PC-3 (cell line): ENCODE data around the gene RBBP4. TPM values are rescaled to one million over a fixed set of nuclear protein-coding genes. Genes with fewer than 3 reads are reported as not detected.

Experiments used
- ATAC-seq: fragments of 200-7000 bp; cut with Tn5 transposase; 2 replicates; pipeline ENCODE4 v1.9.1; 2020; ENCODE audit warnings: mild to moderate bottlenecking, moderate library complexity
- BruUV-seq: library from RNA; stranded (reverse); fragments of 400-500 nt; replicated peaks from 2 replicates; lab custom pipeline; 2021; lab: Mats Ljungman, UMichigan
- CTCF ChIA-PET: fragments of 300-600 bp; sonication (Branson Sonifier 250); formaldehyde crosslinking; loops from one replicate; lab custom pipeline; 2022; ENCODE audit warnings: antibody characterized with exemption; lab: Charles Lee
- POLR2A ChIA-PET: fragments of 300-600 bp; sonication (Branson Sonifier 250); formaldehyde crosslinking; loops from one replicate; lab custom pipeline; 2022; ENCODE audit warnings: antibody characterized with exemption; ENCODE audit not compliant: unreplicated experiment; lab: Charles Lee
- DNase-seq: peaks from one replicate; pipeline ENCODE4 v3.0.0-alpha.2; 2015
- H2AFZ ChIP-seq: fragments of 300-600 bp; sonication (generic); 2 replicates; pipeline ENCODE4 v1.6.0; 2016; ENCODE audit warnings: antibody characterized with exemption, low read length
- H3F3A ChIP-seq: fragments of 300-600 bp; sonication (generic); one replicate; pipeline ENCODE4 v1.6.0; 2017; ENCODE audit warnings: antibody characterized with exemption, low read length, control low read depth, mild to moderate bottlenecking; ENCODE audit not compliant: unreplicated experiment
- H3K27ac ChIP-seq: fragments of 300-600 bp; sonication (generic); 2 replicates; pipeline ENCODE4 v1.5.1; 2016; ENCODE audit warnings: mild to moderate bottlenecking, low read length
- H3K27me3 ChIP-seq: fragments of 300-600 bp; sonication (generic); 2 replicates; pipeline ENCODE4 v1.6.1; 2016; ENCODE audit warnings: low read length, mixed read lengths
- H3K36me3 ChIP-seq: fragments of 300-600 bp; sonication (generic); 2 replicates; pipeline ENCODE4 v1.6.1; 2016; ENCODE audit warnings: low read depth, mixed run types, low read length, mixed read lengths
- H3K4me1 ChIP-seq: fragments of 300-600 bp; sonication (generic); 2 replicates; pipeline ENCODE4 v1.5.1; 2016; ENCODE audit warnings: low read length; ENCODE audit not compliant: insufficient read depth
- H3K4me2 ChIP-seq: fragments of 300-600 bp; sonication (generic); 2 replicates; pipeline ENCODE4 v1.6.0; 2016; ENCODE audit warnings: low read length
- H3K4me3 ChIP-seq: fragments of 300-600 bp; sonication (generic); 2 replicates; pipeline ENCODE4 v1.5.1; 2016; ENCODE audit warnings: mild to moderate bottlenecking, low read length, mixed read lengths
- H3K79me2 ChIP-seq: fragments of 300-600 bp; sonication (generic); 2 replicates; pipeline ENCODE4 v1.6.1; 2017; ENCODE audit warnings: low read length, mixed read lengths
- H3K9ac ChIP-seq: fragments of 300-600 bp; sonication (generic); 2 replicates; pipeline ENCODE4 v1.6.0; 2016; ENCODE audit warnings: mild to moderate bottlenecking, low read length
- H3K9me2 ChIP-seq: fragments of 300-600 bp; sonication (generic); replicated peaks from 2 replicates; pipeline ENCODE4 v1.6.1; 2016; ENCODE audit warnings: mixed run types, low read length, mixed read lengths
- H3K9me3 ChIP-seq: fragments of 300-600 bp; sonication (generic); 2 replicates; pipeline ENCODE4 v1.6.1; 2016; ENCODE audit warnings: low read length, mixed read lengths
- H4K20me1 ChIP-seq: fragments of 300-600 bp; sonication (generic); 2 replicates; pipeline ENCODE4 v1.6.1; 2016; ENCODE audit warnings: low read length, mixed read lengths
- EZH2 ChIP-seq: fragments of 300-600 bp; sonication (generic); IDR thresholded peaks from one replicate; pipeline ENCODE4 v1.6.1; 2017; ENCODE audit warnings: antibody characterized with exemption, mild to moderate bottlenecking, low read length; ENCODE audit not compliant: unreplicated experiment
- EZH2phosphoT487 ChIP-seq: fragments of 300-600 bp; sonication (generic); IDR thresholded peaks from 2 replicates; pipeline ENCODE4 v1.6.1; 2018; ENCODE audit warnings: mild to moderate bottlenecking, antibody characterized with exemption, low read length, borderline replicate concordance
- intact Hi-C: fragments of 100-400 bp; cut with micrococcal nuclease; formaldehyde crosslinking; loops from 2 replicates; pipeline ENCODE4 v1.9.0; 2023
- total RNA-seq: library from RNA; depleted of rRNA; stranded (reverse); fragments of >200 nt; gene quantifications from 2 replicates; pipeline ENCODE4 v1.2.3, GENCODE V29; 2014
- TF ChIP-seq, protein P1 (sequence below): fragments of 300-600 bp; sonication (generic); conservative IDR thresholded peaks from 2 replicates; pipeline ENCODE4 v1.5.1; 2017; ENCODE audit warnings: antibody characterized with exemption, low read depth, mild to moderate bottlenecking, low read length

Gene RBBP4
- total RNA-seq, 1 experiment from 2014 or later: 201 TPM

DNA sequence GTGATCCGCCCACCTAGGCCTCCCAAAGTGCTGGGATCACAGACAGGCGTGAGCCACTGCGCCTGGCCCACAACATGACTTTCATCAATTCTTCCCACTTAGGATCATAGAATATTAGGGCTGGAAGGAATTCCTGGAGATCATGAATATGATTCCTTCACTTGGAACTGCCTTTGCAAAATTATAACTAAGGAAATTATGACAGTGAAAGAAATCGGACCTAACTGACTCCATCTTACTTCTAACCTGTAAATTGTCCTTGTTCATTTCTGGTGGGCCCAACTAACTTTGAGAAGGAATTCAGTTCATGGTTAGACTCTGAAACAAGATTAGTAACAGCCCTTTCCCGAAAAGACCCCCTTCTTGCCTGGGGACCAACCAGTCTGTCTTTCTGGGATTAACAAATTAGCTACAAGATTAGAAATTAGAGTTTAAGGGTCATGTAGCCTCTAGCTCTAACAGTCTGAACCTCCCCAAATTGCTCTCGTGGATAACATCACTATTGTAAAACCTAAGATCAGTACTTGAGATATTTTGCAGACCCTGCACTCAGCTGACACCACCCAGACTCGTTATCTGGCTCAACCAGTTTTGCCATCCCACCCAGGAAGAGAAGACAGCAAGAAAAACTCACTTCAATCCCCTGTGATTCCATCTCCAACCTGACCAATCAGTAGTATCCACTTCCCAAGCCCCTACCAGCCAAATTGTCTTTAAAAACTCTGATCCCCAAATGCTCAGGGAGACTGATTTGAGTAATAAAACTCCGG, 15.3 kb upstream of the RBBP4 start:
- CTCF ChIA-PET: no interaction called here
- Histone ChIP-seq H4K20me1 (no peaks in the 10 kb centered on the region), H3K79me2 (peaks cover 44% of the 10 kb centered on the region)

DNA sequence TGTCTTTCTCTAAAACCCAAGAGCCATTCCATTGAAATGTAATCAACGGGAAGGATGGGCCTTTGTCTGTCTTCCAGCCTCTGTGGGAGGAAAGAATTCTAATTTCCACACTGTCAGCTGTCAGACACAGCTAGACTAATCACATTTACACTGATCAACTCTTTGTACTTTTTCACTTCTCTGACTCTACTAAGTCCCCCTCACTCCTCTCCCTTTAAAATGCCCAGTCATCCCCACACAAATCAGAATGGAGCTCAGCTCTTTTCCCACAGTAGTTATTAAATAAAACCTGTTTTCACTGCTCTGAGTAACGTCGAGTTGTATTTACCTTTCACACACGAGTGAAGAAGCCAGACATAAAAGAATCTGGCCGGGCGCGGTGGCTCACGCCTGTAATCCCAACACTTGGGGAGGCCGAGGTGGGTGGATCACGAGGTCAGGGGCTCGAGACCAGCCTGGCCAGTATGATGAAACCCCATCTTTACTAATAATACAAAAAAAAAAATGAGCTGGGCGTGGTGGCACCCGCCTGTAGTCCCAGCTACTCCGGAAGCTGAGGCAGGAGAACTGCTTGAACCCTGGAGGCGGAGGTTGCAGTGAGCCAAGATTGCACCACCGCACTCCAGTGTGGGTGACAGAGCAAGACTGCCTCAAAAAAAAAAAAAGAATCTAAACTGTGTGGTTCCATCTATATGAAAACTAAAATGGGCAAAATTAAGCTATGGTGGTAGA, 13.9 kb upstream of the RBBP4 start:
- no peaks in the 10 kb centered on the region for H3F3A ChIP-seq
- H4K20me1 ChIP-seq: no peaks in the 10 kb centered on the region
- peak; percentile 46 for ATAC-seq
- POLR2A ChIA-PET: no interaction called here
- TF ChIP-seq EZH2: no peak
- no peak for TF ChIP-seq EZH2phosphoT487
- TF ChIP-seq, protein P1, sequence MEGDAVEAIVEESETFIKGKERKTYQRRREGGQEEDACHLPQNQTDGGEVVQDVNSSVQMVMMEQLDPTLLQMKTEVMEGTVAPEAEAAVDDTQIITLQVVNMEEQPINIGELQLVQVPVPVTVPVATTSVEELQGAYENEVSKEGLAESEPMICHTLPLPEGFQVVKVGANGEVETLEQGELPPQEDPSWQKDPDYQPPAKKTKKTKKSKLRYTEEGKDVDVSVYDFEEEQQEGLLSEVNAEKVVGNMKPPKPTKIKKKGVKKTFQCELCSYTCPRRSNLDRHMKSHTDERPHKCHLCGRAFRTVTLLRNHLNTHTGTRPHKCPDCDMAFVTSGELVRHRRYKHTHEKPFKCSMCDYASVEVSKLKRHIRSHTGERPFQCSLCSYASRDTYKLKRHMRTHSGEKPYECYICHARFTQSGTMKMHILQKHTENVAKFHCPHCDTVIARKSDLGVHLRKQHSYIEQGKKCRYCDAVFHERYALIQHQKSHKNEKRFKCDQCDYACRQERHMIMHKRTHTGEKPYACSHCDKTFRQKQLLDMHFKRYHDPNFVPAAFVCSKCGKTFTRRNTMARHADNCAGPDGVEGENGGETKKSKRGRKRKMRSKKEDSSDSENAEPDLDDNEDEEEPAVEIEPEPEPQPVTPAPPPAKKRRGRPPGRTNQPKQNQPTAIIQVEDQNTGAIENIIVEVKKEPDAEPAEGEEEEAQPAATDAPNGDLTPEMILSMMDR: no peak
- peak overlapping the region; percentile 31; the same call in 1 of the 2 replicates for H3K9ac ChIP-seq
- H3K36me3 ChIP-seq: peaks cover 7% of the 10 kb centered on the region; the same call in 1 of the 2 replicates
- CTCF ChIA-PET: interaction anchor here (0.7 kb wide), 1 partner anchor 236 kb away, joined by 3 read pairs; no protein-coding TSS in a partner anchor
- no TSS peak for BruUV-seq
- no peak overlapping the region for H3K4me2 ChIP-seq
- peak overlapping the region; percentile 72 for H3K27ac ChIP-seq
- H3K4me3 ChIP-seq: no peak overlapping the region
- peak; percentile 50 for DNase-seq
- H3K79me2 ChIP-seq: peaks cover 48% of the 10 kb centered on the region
- H3K27me3 ChIP-seq: no peaks in the 10 kb centered on the region
- intact Hi-C loops: no loop called here
- H3K4me1 ChIP-seq: peaks cover 12% of the 10 kb centered on the region; the same call in 1 of the 2 replicates
- H2AFZ ChIP-seq: no peak overlapping the region
- H3K9me2 ChIP-seq: no peaks in the 10 kb centered on the region
- H3K9me3 ChIP-seq: no peaks in the 10 kb centered on the region

More for the DNA sequence above, 15.3 kb upstream of the RBBP4 start:
- BruUV-seq: no TSS peak
- H3K36me3 ChIP-seq: peaks cover 7% of the 10 kb centered on the region; the same call in 1 of the 2 replicates
- intact Hi-C loops: no loop called here
- H3F3A ChIP-seq: no peaks in the 10 kb centered on the region
- ATAC-seq: no peak
- H3K9me2 ChIP-seq: no peaks in the 10 kb centered on the region
- H3K4me2 ChIP-seq: no peak overlapping the region
- peaks cover 12% of the 10 kb centered on the region; the same call in 1 of the 2 replicates for H3K4me1 ChIP-seq
- no peak overlapping the region for H3K4me3 ChIP-seq
- TF ChIP-seq, protein P1: no peak
- TF ChIP-seq EZH2phosphoT487: no peak
- no peak for DNase-seq
- POLR2A ChIA-PET: no interaction called here
- no peak overlapping the region for H2AFZ ChIP-seq
- no peak overlapping the region for H3K9ac ChIP-seq
- H3K27ac ChIP-seq: no peak overlapping the region
- H3K27me3 ChIP-seq: no peaks in the 10 kb centered on the region
- H3K9me3 ChIP-seq: no peaks in the 10 kb centered on the region
